LoVo (cell line): ENCODE results near the gene RSF1.
A peak's percentile ranks its signal among the peaks of the same experiment; 100 is the strongest.

Source experiments
- DNase-seq: peaks from one replicate; pipeline ENCODE4 v3.0.0-alpha.2; 2016; ENCODE audit warnings: low spot score

The RSF1 gene

GRCh38 chr11:77619576-77620198 is 200.8 kb downstream of the RSF1 start:
- DNase-seq, result peak; percentile 56

GRCh38 chr11:77617892-77618291 is 202.6 kb downstream of the RSF1 start:
- DNase-seq, result no peak

- DNase-seq, result no peak
Observed at GRCh38 chr11:77611921-77612320, 208.6 kb downstream of the RSF1 start.
